ENCODE measurements around the gene ERCC6. TPM values are rescaled to one million over a fixed set of nuclear protein-coding genes. Genes with fewer than 3 reads are reported as not detected.

ERCC6 gene
- total RNA-seq, 6 experiments from 2014 or later: 52.5 to 97.5 (median 59.3) TPM

- DNase-seq: no peak
- H3K9me3 Mint-ChIP-seq: no peaks in the 10 kb centered on the region
- no peak overlapping the region; the same call in 1 of the 2 replicates for H3K27ac Mint-ChIP-seq
- H3K27me3 Mint-ChIP-seq (ENCODE audit: insufficient read depth): peaks cover 3% of the 10 kb centered on the region
- TF ChIP-seq, protein P1, sequence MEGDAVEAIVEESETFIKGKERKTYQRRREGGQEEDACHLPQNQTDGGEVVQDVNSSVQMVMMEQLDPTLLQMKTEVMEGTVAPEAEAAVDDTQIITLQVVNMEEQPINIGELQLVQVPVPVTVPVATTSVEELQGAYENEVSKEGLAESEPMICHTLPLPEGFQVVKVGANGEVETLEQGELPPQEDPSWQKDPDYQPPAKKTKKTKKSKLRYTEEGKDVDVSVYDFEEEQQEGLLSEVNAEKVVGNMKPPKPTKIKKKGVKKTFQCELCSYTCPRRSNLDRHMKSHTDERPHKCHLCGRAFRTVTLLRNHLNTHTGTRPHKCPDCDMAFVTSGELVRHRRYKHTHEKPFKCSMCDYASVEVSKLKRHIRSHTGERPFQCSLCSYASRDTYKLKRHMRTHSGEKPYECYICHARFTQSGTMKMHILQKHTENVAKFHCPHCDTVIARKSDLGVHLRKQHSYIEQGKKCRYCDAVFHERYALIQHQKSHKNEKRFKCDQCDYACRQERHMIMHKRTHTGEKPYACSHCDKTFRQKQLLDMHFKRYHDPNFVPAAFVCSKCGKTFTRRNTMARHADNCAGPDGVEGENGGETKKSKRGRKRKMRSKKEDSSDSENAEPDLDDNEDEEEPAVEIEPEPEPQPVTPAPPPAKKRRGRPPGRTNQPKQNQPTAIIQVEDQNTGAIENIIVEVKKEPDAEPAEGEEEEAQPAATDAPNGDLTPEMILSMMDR (IDR thresholded peaks at IDR 0.05): no peak
- peaks cover 71% of the 10 kb centered on the region for H3K36me3 Mint-ChIP-seq (ENCODE audit: low read depth)
- H3K4me1 Mint-ChIP-seq (ENCODE audit: low read depth): peaks cover 71% of the 10 kb centered on the region
- no peak overlapping the region for H3K4me3 Mint-ChIP-seq
These were observed 11.1 kb downstream of the ERCC6 start for GRCh38 chr10:49527850-49528249.

GRCh38 chr10:49527061-49527460 is 11.9 kb downstream of the ERCC6 start:
- 0 out of 2 replicates have a peak overlapping the region, but pooled peaks have one; percentile 8 for H3K4me3 Mint-ChIP-seq
- TF ChIP-seq, protein P1 (IDR thresholded peaks at IDR 0.05): no peak
- H3K27me3 Mint-ChIP-seq (ENCODE audit: insufficient read depth): peaks cover 3% of the 10 kb centered on the region
- H3K9me3 Mint-ChIP-seq: no peaks in the 10 kb centered on the region
- no peak for DNase-seq
- peaks cover 71% of the 10 kb centered on the region for H3K4me1 Mint-ChIP-seq (ENCODE audit: low read depth)
- peaks cover 66% of the 10 kb centered on the region for H3K36me3 Mint-ChIP-seq (ENCODE audit: low read depth)
- H3K27ac Mint-ChIP-seq: peak overlapping the region; percentile 63

DNA sequence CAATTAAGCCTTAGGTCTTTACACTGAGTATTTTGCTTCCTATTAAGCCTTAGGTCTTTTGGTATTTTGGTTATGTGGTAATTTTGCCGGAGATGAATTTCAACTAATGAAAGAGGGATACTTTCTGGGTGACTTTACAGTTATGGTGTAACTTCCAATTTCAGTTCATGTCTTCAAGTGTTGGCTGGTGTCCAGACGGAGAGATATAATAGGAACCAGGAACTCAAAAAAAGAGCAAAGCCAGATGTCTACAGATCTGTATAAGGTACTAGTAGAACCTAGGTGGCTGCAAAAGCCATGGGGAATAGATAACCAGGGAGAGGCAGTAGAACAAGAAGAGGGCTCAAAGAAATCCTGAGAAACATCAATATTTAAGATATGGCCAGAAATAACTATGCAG is 12.3 kb downstream of the ERCC6 start:
- TF ChIP-seq, protein P1 (IDR thresholded peaks at IDR 0.05): no peak
- peak; percentile 61 for DNase-seq

GRCh38 chr10:49524496-49524895 is 14.4 kb downstream of the ERCC6 start:
- Mint-ChIP-seq H3K36me3 (ENCODE audit: low read depth) (peaks cover 49% of the 10 kb centered on the region), H3K9me3 (no peaks in the 10 kb centered on the region), H3K27ac (0 out of 2 replicates have a peak overlapping the region, but pooled peaks have one; percentile 14), H3K4me1 (ENCODE audit: low read depth) (peaks cover 80% of the 10 kb centered on the region), H3K27me3 (ENCODE audit: insufficient read depth) (peaks cover 3% of the 10 kb centered on the region), H3K4me3 (no peak overlapping the region)
- DNase-seq: no peak
- TF ChIP-seq, protein P1 (IDR thresholded peaks at IDR 0.05): no peak

More for the DNA sequence above, 12.3 kb downstream of the ERCC6 start:
- Mint-ChIP-seq H3K36me3 (ENCODE audit: low read depth) (peaks cover 62% of the 10 kb centered on the region), H3K9me3 (no peaks in the 10 kb centered on the region), H3K4me3 (no peak overlapping the region; the same call in 1 of the 2 replicates), H3K27me3 (ENCODE audit: insufficient read depth) (peaks cover 3% of the 10 kb centered on the region), H3K27ac (peak overlapping the region; percentile 63), H3K4me1 (ENCODE audit: low read depth) (peaks cover 71% of the 10 kb centered on the region)

DNA sequence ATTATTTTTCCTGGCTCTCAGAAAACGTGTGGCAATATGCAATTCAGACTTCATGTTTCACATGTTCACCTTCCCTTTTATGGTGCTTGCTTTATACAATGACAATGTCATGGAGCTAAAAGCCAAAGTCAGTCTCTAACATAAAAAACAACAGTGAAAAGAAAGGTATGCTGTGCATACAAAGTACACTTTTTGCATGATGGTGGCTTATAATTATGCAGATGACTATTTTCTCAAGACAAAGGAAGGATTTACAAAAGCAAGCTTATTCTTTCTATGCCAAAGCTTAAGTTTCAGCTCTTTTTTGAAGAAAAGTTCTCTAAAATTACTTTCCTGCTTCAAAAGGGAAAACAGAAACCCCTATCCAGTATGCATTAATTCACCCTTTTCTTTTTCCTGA is 15.6 kb downstream of the ERCC6 start:
- TF ChIP-seq, protein P1 (IDR thresholded peaks at IDR 0.05): no peak
- Mint-ChIP-seq H3K36me3 (ENCODE audit: low read depth) (peaks cover 51% of the 10 kb centered on the region), H3K27me3 (ENCODE audit: insufficient read depth) (peaks cover 3% of the 10 kb centered on the region), H3K9me3 (no peaks in the 10 kb centered on the region), H3K27ac (no peak overlapping the region), H3K4me3 (no peak overlapping the region), H3K4me1 (ENCODE audit: low read depth) (peaks cover 83% of the 10 kb centered on the region)
- DNase-seq: no peak
